ENCODE measurements around the gene CDKN2B-AS1. TPM values are rescaled to one million over a fixed set of nuclear protein-coding genes. Genes with fewer than 3 reads are reported as not detected.

The CDKN2B-AS1 gene
- total RNA-seq, 1 donor from 2014 or later, result 0.58 TPM

GRCh38 chr9:22142671-22143070 is 148.1 kb downstream of the CDKN2B-AS1 start:
- Mint-ChIP-seq H3K4me3 (no peak overlapping the region), H3K27ac (no peak overlapping the region), H3K27me3 (peaks cover 1% of the 10 kb centered on the region), H3K4me1 (ENCODE audit: unreplicated experiment) (peaks cover 4% of the 10 kb centered on the region), H3K36me3 (no peaks in the 10 kb centered on the region), H3K9me3 (no peaks in the 10 kb centered on the region)
- TF ChIP-seq, protein P1, sequence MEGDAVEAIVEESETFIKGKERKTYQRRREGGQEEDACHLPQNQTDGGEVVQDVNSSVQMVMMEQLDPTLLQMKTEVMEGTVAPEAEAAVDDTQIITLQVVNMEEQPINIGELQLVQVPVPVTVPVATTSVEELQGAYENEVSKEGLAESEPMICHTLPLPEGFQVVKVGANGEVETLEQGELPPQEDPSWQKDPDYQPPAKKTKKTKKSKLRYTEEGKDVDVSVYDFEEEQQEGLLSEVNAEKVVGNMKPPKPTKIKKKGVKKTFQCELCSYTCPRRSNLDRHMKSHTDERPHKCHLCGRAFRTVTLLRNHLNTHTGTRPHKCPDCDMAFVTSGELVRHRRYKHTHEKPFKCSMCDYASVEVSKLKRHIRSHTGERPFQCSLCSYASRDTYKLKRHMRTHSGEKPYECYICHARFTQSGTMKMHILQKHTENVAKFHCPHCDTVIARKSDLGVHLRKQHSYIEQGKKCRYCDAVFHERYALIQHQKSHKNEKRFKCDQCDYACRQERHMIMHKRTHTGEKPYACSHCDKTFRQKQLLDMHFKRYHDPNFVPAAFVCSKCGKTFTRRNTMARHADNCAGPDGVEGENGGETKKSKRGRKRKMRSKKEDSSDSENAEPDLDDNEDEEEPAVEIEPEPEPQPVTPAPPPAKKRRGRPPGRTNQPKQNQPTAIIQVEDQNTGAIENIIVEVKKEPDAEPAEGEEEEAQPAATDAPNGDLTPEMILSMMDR (conservative IDR thresholded peaks at IDR 0.05), result no peak
- DNase-seq (ENCODE audit: extremely low spot score, unreplicated experiment), result no peak

GRCh38 chr9:22143799-22144625 is 149.4 kb downstream of the CDKN2B-AS1 start:
- H3K27me3 Mint-ChIP-seq, result peaks cover 5% of the 10 kb centered on the region
- peaks cover 4% of the 10 kb centered on the region for H3K4me1 Mint-ChIP-seq (ENCODE audit: unreplicated experiment)
- TF ChIP-seq, protein P1 (conservative IDR thresholded peaks at IDR 0.05), result no peak
- no peaks in the 10 kb centered on the region for H3K9me3 Mint-ChIP-seq
- no peaks in the 10 kb centered on the region for H3K36me3 Mint-ChIP-seq
- DNase-seq (ENCODE audit: extremely low spot score, unreplicated experiment), result no peak
- no peak overlapping the region for H3K27ac Mint-ChIP-seq
- H3K4me3 Mint-ChIP-seq, result no peak overlapping the region

GRCh38 chr9:22146604-22147003 is 152.0 kb downstream of the CDKN2B-AS1 start:
- Mint-ChIP-seq H3K9me3 (no peaks in the 10 kb centered on the region), H3K36me3 (no peaks in the 10 kb centered on the region), H3K27ac (no peak overlapping the region), H3K4me1 (ENCODE audit: unreplicated experiment) (peaks cover 4% of the 10 kb centered on the region), H3K4me3 (no peak overlapping the region), H3K27me3 (peaks cover 7% of the 10 kb centered on the region)
- TF ChIP-seq, protein P1 (conservative IDR thresholded peaks at IDR 0.05), result no peak
- DNase-seq (ENCODE audit: extremely low spot score, unreplicated experiment), result no peak

GRCh38 chr9:22147813-22148527 is 153.4 kb downstream of the CDKN2B-AS1 start:
- H3K4me3 Mint-ChIP-seq, result no peak overlapping the region
- no peaks in the 10 kb centered on the region for H3K9me3 Mint-ChIP-seq
- no peak for DNase-seq (ENCODE audit: extremely low spot score, unreplicated experiment)
- H3K27me3 Mint-ChIP-seq, result peaks cover 7% of the 10 kb centered on the region
- H3K4me1 Mint-ChIP-seq (ENCODE audit: unreplicated experiment), result no peaks in the 10 kb centered on the region
- no peaks in the 10 kb centered on the region for H3K36me3 Mint-ChIP-seq
- TF ChIP-seq, protein P1 (conservative IDR thresholded peaks at IDR 0.05), result no peak
- no peak overlapping the region for H3K27ac Mint-ChIP-seq

- no peak for DNase-seq (ENCODE audit: extremely low spot score, unreplicated experiment)
- Mint-ChIP-seq H3K4me1 (ENCODE audit: unreplicated experiment) (no peaks in the 10 kb centered on the region), H3K4me3 (no peak overlapping the region), H3K9me3 (no peaks in the 10 kb centered on the region), H3K27ac (no peak overlapping the region), H3K36me3 (no peaks in the 10 kb centered on the region), H3K27me3 (peaks cover 7% of the 10 kb centered on the region)
- TF ChIP-seq, protein P1 (conservative IDR thresholded peaks at IDR 0.05), result no peak
Measured at GRCh38 chr9:22148528-22148875, 153.9 kb downstream of the CDKN2B-AS1 start.

Measured in type B pancreatic cell (in vitro differentiated cells).